PC-9 (cell line): ENCODE measurements around the gene MALRD1. TPM values are rescaled to one million over a fixed set of nuclear protein-coding genes. Genes with fewer than 3 reads are reported as not detected.

Experiments used
- BruUV-seq: library from RNA; stranded (reverse); fragments of 400-500 nt; replicated peaks from 2 replicates; lab custom pipeline; 2021; lab: Mats Ljungman, UMichigan
- CTCF ChIA-PET: fragments of 300-600 bp; sonication (Branson Sonifier 250); formaldehyde crosslinking; loops from one replicate; lab custom pipeline; 2022; ENCODE audit warnings: antibody characterized with exemption; lab: Charles Lee
- POLR2A ChIA-PET: fragments of 300-600 bp; sonication (Branson Sonifier 250); formaldehyde crosslinking; loops from one replicate; lab custom pipeline; 2022; ENCODE audit warnings: antibody characterized with exemption; ENCODE audit not compliant: unreplicated experiment; lab: Charles Lee
- DNase-seq, 2 experiments: peaks; one replicate each; pipeline versions ENCODE4 v3.0.0 to v3.0.0-alpha.2; 2015 to 2022; ENCODE audit warnings: mixed read lengths in 1 of 2
- H2AFZ ChIP-seq: fragments of 200-600 bp; sonication (generic); 2 replicates; pipeline ENCODE4 v1.8.1; 2017; ENCODE audit warnings: antibody characterized with exemption
- H3F3A ChIP-seq: fragments of 200-600 bp; sonication (generic); 2 replicates; pipeline ENCODE4 v1.8.1; 2017; ENCODE audit warnings: antibody characterized with exemption, mild to moderate bottlenecking, low read depth; ENCODE audit not compliant: insufficient read depth
- H3K27ac ChIP-seq: fragments of 200-600 bp; sonication (generic); 2 replicates; pipeline ENCODE4 v1.6.1; 2016; ENCODE audit warnings: mixed run types
- H3K27me3 ChIP-seq: fragments of 200-600 bp; sonication (generic); 2 replicates; pipeline ENCODE4 v1.6.1; 2016; ENCODE audit warnings: low read depth, mixed run types; ENCODE audit not compliant: insufficient read depth
- H3K36me3 ChIP-seq: fragments of 200-600 bp; sonication (generic); 2 replicates; pipeline ENCODE4 v1.6.1; 2016; ENCODE audit warnings: low read depth, mixed run types
- H3K4me1 ChIP-seq: fragments of 200-600 bp; sonication (generic); replicated peaks from 2 replicates; pipeline ENCODE4 v1.6.1; 2016; ENCODE audit warnings: mixed run types; ENCODE audit not compliant: insufficient read depth
- H3K4me2 ChIP-seq: fragments of 200-600 bp; sonication (generic); 2 replicates; pipeline ENCODE4 v1.6.1; 2017; ENCODE audit warnings: mixed run types
- H3K4me3 ChIP-seq: fragments of 200-600 bp; sonication (generic); 2 replicates; pipeline ENCODE4 v1.6.1; 2016; ENCODE audit warnings: mixed run types
- H3K79me2 ChIP-seq: fragments of 200-600 bp; sonication (generic); 2 replicates; pipeline ENCODE4 v1.6.1; 2017; ENCODE audit warnings: low read depth, mixed run types
- H3K9me2 ChIP-seq: fragments of 200-600 bp; sonication (generic); 2 replicates; pipeline ENCODE4 v1.8.1; 2017; ENCODE audit warnings: mild to moderate bottlenecking; ENCODE audit not compliant: insufficient read depth
- H3K9me3 ChIP-seq: fragments of 200-600 bp; sonication (generic); 2 replicates; pipeline ENCODE4 v1.8.1; 2016; ENCODE audit warnings: low read depth; ENCODE audit not compliant: insufficient read depth
- H4K20me1 ChIP-seq: fragments of 200-600 bp; sonication (generic); 2 replicates; pipeline ENCODE4 v1.8.1; 2017; ENCODE audit not compliant: insufficient read depth
- CTCF ChIP-seq: fragments of 200-600 bp; sonication (generic); conservative IDR thresholded peaks from 2 replicates; pipeline ENCODE4 v1.6.1; 2017; ENCODE audit warnings: mixed run types, antibody characterized with exemption, mild to moderate bottlenecking, moderate library complexity
- EZH2 ChIP-seq: fragments of 200-600 bp; sonication (generic); IDR thresholded peaks from 2 replicates; pipeline ENCODE4 v1.8.0; 2017; ENCODE audit warnings: antibody characterized with exemption, low read depth
- intact Hi-C: fragments of 100-400 bp; cut with micrococcal nuclease; formaldehyde crosslinking; loops from one replicate; pipeline ENCODE4 v1.10.0; 2022; ENCODE audit not compliant: unreplicated experiment
- total RNA-seq: library from RNA; stranded (reverse); gene quantifications from 2 replicates; pipeline ENCODE4 v1.2.3, GENCODE V29; 2021

Gene MALRD1
- total RNA-seq, 1 experiment from 2014 or later, result not detected

GRCh38 chr10:19058046-19058445, 9.4 kb downstream of the MALRD1 start:
- H3K27ac ChIP-seq, result no peak overlapping the region
- H3K9me2 ChIP-seq, result no peaks in the 10 kb centered on the region
- no peaks in the 10 kb centered on the region for H4K20me1 ChIP-seq
- no peaks in the 10 kb centered on the region for H3K27me3 ChIP-seq
- no peaks in the 10 kb centered on the region for H3K4me1 ChIP-seq
- no peak overlapping the region for H3K4me2 ChIP-seq
- TF ChIP-seq CTCF (no peak), EZH2 (no peak)
- H3K36me3 ChIP-seq, result no peaks in the 10 kb centered on the region
- no peaks in the 10 kb centered on the region for H3K79me2 ChIP-seq
- no peaks in the 10 kb centered on the region for H3K9me3 ChIP-seq
- no peak overlapping the region for H2AFZ ChIP-seq
- intact Hi-C loops, result no loop called here
- ChIA-PET CTCF (no interaction called here), POLR2A (no interaction called here)
- no peak overlapping the region for H3K4me3 ChIP-seq
- no peak for DNase-seq
- H3F3A ChIP-seq, result no peaks in the 10 kb centered on the region
- no TSS peak for BruUV-seq

- DNase-seq, result no peak
- no peaks in the 10 kb centered on the region for H3K27me3 ChIP-seq
- H3K36me3 ChIP-seq, result no peaks in the 10 kb centered on the region
- no peak overlapping the region for H3K4me2 ChIP-seq
- no peak overlapping the region for H2AFZ ChIP-seq
- BruUV-seq, result no TSS peak
- TF ChIP-seq EZH2 (no peak), CTCF (no peak)
- H3K79me2 ChIP-seq, result no peaks in the 10 kb centered on the region
- no peaks in the 10 kb centered on the region for H3F3A ChIP-seq
- H3K27ac ChIP-seq, result no peak overlapping the region
- H3K9me3 ChIP-seq, result no peaks in the 10 kb centered on the region
- CTCF ChIA-PET, result no interaction called here
- no peaks in the 10 kb centered on the region for H3K4me1 ChIP-seq
- intact Hi-C loops, result no loop called here
- H3K4me3 ChIP-seq, result no peak overlapping the region
- H3K9me2 ChIP-seq, result no peaks in the 10 kb centered on the region
- POLR2A ChIA-PET, result no interaction called here
- H4K20me1 ChIP-seq, result no peaks in the 10 kb centered on the region
Measured at GRCh38 chr10:19063986-19064385, 15.4 kb downstream of the MALRD1 start.

GRCh38 chr10:19071946-19072345, 23.3 kb downstream of the MALRD1 start:
- POLR2A ChIA-PET, result no interaction called here
- no TSS peak for BruUV-seq

More at GRCh38 chr10:19071946-19072345, 23.3 kb downstream of the MALRD1 start:
- TF ChIP-seq EZH2 (no peak), CTCF (no peak)
- Histone ChIP-seq H3K9me3 (no peaks in the 10 kb centered on the region), H3K27me3 (no peaks in the 10 kb centered on the region), H3K79me2 (no peaks in the 10 kb centered on the region), H2AFZ (no peak overlapping the region), H3K36me3 (no peaks in the 10 kb centered on the region), H3F3A (no peaks in the 10 kb centered on the region), H3K4me3 (no peak overlapping the region), H4K20me1 (no peaks in the 10 kb centered on the region), H3K9me2 (no peaks in the 10 kb centered on the region), H3K4me1 (no peaks in the 10 kb centered on the region), H3K27ac (no peak overlapping the region), H3K4me2 (no peak overlapping the region)
- intact Hi-C loops, result no loop called here
- DNase-seq, result no peak
- CTCF ChIA-PET, result no interaction called here
